ENCODE data around the gene FNDC11.
"Not testable (repeated sequence)": the region's sequence is repeated elsewhere in the genome, so short reads cannot be mapped to it uniquely, and the experiment has no call there.

Gene FNDC11

DNA sequence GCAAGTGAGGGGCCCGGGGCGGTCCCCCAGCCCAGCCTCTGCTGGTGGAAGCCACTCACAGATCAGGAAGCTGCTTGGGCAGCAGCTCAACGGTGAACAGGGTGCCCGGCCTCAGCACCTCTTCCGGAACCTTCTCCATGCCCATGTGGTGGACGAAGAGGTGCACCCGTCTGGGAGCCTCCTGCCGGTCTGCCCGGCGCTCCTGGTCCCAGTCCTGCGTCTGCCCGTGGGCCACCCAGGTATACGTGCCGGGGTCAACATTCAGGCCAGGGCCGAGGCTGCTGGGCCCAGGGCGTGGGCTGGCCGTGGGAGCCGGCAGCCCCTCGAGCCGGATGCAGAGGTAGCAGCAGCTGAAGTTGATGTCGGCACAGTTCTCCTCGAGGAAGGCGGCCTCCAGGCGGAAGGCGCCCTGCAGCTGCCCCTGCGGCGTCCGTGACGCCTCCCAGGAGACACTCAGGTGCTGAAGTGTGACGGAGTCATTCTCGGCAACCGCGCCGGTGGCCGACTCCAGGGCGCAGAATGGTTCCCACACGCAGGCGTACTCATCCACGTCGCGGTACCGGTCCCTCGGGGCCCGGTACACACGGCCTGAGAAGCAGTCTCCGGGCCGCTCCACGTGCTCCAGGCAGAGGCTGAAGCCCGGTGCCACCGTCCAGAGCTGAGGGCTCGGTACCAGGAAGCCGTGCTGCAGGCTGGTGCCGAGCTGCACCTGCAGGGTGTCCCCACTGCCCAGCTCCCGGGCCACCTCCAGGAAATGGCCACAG is 8.7 kb downstream of the FNDC11 start:
- Histone ChIP-seq H3K27ac (no peak overlapping the region), H3K4me3 (no peak overlapping the region)

DNA sequence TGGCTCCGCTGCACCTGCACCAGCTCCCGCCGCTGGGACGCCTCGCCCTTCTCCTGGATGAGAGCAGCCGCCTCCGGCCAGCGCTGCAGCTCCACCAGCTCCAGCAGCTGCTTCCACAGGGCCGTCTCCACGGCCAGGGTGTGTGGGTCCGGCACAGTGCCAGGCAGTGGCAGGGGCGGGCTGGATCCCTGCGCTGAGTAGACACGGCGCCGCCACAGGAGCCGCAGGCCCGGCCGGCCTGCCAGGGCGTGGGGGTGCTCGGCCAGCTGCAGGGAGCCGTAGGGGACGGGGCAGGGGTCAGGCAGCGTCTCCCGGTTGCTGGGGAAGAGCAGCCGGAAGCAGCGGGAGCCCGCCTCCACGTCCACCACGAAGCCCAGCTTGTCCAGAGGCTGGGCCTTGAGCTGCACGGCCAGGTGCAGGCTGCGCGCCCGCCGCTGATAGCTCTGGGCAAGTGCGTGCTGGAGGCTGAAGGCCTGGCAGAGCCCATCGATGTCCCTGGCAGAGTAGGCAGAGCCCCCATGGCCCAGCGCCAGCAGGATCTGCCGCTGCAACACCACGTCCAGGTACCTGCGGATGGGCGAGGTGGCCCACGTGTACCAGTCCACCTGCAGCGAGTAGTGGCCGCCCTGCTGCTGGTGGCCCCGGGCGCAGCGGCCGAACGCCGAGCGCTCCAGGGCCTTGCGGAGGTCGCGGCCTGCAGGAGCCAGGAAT is 9.4 kb downstream of the FNDC11 start:
- Histone ChIP-seq H3K4me3 (no peak overlapping the region), H3K27ac (no peak overlapping the region)

DNA sequence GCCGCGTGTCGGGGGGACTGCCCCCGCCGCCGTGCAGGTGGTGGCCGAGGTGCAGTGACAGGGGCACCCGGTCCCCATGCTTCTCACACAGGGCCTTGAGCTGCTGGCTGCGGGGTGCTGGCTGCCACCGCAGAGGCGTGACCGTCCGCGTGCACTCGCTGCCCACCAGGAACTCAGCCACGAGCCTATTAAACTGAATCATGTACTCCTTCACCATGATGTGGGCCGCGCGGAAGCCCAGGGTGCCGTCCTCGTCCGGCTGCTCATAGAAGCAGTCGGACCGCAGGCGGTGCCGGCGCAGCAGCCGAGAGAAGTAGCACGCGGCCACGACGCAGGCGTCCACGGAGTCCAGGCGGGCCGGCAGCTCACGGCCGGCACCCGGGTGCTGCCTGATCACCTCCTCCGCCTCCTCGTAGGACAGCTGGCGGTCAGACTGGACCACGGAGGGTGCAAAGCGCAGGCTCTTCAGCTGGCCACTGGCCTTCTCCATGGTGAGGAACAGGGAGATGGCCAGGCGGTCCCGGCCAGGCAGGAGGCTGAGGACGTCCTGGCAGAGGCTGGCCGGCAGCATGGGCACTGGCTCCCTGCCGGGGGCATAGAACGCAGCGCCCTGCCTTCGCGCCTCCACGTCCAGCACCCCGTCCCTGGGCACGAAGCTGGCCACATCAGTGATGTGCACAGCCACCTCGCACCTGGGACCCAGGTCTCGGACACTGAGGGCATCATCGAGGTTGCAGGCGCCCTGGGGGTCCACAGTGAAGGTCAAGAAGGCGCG is 10.3 kb downstream of the FNDC11 start:
- H3K27ac ChIP-seq: no peak overlapping the region
- no peak overlapping the region for H3K4me3 ChIP-seq

DNA sequence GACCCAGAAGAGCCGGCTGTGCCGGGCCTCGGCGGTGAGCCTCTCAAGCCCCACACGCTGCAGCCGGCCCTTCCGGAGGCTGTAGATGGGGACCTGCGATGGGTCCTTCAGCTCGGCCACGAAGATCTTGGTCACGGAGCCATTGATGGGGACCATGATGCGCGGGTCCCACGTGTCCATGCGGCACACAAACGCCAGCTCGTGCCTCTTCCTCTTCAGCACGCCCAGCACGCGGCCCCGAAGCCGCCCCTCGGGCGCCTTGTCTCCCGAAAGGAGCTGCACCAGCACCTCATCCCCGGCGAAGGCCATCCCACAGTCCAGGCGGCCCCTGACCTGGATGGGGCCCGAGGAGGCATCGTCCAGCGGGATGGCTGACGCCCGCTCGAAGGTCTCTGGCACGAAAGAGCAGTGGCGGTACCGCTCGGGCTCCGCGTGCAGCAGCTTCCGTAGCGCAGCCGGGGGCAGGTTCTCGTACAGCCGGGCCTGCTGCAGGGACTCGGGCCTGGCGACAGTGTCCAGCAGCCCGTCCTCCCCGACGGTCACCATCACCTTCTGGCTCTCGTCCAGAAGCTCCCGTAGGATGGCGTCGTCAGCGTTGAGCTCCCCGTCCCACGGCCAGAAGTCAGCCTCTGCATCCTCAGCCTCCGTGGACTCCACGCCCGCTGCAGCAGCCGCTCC is 11.2 kb downstream of the FNDC11 start:
- H3K4me3 ChIP-seq: no peak overlapping the region

DNA sequence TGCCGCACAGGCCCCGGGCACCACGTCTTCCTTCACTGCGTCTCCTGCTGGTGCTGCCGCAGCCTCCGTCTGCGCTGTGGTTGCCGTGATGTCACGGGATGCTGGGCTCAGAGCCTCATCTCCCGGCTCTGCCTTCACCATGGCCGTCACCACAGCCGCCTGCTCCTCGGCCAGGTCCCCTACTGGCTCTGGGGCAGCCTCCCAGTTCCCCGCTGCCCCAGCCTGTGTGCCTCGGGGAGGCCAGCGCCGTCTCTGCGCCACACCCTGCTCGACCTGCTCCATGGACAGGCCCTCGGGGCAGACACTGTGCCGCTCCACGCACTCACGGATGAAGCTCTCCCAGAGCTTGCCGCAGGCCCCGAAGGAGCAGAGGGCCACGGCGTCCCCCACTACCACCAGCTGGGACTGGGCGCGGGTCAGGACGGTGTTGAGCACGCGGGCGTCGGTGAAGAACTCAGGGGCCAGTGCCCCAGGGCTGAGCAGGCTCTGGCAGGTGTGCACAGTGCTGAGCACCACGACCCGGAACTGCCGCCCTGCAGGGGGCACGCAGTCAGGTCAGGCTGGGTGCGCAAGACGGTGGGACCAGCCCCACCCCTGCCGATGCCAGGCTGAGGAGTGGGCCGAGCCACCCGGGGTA is 11.9 kb downstream of the FNDC11 start:
- no peak overlapping the region for H3K4me3 ChIP-seq
- H3K27ac ChIP-seq: no peak overlapping the region

More for the DNA sequence above, 11.2 kb downstream of the FNDC11 start:
- H3K27ac ChIP-seq: no peak overlapping the region

DNA sequence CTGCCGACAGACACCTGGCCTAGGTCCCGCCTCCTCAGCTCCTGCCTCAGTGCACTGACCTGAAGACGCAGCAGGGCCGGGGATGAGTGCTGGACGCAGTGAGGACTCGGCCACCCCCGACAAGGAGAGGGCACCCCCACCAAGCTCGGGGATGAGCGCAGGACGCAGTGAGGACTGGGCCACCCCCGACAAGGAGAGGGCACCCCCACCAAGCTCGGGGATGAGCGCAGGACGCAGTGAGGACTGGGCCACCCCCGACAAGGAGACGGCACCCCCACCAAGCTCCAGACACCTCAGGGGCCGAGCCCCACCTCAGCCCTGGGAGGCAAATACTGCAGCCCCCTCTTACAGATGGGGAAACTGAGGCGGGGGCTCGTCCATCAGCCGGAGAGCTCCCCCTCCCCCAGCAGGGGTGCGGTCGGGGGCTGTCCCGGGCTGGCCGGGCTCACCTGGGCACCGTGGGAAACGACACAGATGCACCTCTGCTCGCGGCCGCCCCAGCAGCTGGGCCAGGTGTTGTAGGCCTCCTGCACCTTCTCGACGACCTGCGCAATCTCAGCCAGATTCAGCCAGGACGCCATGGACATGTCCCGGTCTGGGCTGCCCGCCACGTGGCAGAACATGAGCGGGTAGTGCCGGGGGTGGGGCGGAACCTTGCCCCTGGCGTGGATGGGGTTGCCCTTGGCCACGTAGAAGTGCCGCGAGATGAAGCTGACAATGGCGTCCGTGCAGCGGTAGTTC is 12.6 kb downstream of the FNDC11 start:
- H3K27ac ChIP-seq: peak overlapping the region in 3 of 21 experiments; percentile 27 to 74 (median 46)
- H3K4me3 ChIP-seq: peak overlapping the region in 1 of 7 experiments; percentile 22

DNA sequence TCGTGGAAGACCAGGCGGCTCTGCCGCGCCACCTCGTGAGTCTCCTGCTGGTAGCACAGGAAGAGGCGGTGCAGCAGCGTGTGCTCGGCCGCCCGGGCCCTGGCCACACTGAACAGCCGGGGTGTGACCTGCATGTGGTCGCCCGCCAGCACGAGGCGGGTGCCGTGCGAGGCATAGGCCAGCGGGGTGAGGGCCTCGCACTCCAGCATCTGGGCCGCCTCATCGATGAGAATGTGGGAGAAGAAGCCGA is 13.1 kb downstream of the FNDC11 start:
- peak overlapping the region in 3 of 21 experiments; percentile 27 to 74 (median 46) for H3K27ac ChIP-seq

DNA sequence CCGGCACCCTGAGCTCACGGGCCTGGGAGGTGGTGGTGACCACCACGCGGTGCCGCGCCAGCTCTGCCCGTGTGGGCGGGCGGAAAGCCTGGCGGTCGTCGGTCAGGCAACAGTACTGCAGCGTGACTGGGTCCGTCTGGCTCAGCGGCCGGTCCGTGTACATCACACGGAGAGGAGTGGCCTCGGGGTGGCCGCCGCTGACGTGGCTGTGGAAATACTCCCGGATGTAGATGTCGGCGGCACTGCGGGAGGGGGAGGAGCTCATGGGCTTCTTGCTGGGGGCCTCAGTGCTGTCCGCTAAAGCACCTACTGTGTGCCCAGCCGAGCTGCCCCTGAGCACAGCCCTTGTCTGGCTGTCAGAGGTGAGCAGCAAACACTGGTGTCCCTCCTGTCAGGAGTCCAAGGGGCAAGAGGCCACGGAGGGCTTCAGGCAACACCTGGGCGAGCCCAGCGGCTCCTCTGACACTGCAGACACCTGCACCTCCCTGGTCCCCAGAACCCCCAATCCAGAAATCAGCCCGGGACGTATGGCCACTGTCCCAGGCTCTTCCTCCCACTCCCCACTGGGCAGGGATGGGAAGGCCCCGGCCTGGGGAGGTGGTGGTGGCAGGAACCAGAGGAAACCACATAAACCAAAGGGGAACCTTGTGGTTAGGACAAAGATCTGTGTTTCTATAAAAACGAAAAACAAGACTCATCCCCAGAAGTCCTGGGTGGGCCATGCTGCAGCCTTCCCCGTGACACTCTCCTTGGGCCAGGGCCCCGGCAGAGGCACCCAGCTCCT is 13.6 kb downstream of the FNDC11 start:
- Histone ChIP-seq H3K27ac (peak overlapping the region in 10 of 21 experiments; percentile 7 to 76 (median 46)), H3K4me3 (peak overlapping the region in 3 of 7 experiments; percentile 6 to 22 (median 11))

More for the DNA sequence above, 13.1 kb downstream of the FNDC11 start:
- peak overlapping the region in 1 of 7 experiments; percentile 22 for H3K4me3 ChIP-seq

DNA sequence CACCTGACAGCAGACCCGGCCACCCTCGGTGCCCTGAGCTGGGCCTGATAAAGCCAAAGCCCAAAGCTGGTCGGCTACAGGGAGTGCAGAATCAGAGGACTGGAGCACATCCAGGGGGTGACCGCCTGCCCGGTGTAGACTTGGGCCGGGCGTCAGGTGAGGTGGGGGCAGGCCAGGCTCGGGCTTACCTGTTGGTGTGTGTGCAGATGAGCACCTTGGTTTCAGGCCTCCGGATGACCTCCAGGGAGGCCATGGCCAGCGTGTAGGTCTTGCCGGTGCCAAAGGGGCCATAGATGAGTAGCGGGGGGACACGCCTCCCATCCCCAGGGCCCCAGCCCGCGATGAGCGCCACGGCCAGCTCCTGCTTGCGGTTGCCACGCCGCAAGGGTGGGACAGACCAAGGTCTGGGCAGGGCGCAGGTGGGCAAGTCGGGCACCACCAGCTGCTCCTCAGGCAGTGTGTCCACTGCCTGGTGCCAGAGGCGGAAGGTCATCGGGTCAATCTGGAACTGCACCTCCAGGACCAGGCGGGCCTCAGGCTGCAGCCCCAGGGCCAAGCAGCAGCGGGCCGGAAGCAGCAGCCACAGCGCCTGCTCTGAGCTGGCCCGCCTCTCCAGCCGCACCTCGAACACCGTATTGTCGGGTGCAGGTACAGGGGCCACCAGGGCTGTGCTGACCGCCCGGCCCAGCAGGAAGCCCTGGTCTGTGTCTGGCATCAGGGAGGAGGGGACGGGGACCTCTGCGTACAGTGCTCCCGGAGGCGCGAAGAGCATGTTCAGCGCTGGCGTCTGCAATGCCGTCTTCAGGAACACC is 14.4 kb downstream of the FNDC11 start:
- H3K27ac ChIP-seq: peak overlapping the region in 9 of 21 experiments; percentile 7 to 76 (median 29)
- H3K4me3 ChIP-seq: peak overlapping the region in 5 of 7 experiments; percentile 4 to 22 (median 6)

DNA sequence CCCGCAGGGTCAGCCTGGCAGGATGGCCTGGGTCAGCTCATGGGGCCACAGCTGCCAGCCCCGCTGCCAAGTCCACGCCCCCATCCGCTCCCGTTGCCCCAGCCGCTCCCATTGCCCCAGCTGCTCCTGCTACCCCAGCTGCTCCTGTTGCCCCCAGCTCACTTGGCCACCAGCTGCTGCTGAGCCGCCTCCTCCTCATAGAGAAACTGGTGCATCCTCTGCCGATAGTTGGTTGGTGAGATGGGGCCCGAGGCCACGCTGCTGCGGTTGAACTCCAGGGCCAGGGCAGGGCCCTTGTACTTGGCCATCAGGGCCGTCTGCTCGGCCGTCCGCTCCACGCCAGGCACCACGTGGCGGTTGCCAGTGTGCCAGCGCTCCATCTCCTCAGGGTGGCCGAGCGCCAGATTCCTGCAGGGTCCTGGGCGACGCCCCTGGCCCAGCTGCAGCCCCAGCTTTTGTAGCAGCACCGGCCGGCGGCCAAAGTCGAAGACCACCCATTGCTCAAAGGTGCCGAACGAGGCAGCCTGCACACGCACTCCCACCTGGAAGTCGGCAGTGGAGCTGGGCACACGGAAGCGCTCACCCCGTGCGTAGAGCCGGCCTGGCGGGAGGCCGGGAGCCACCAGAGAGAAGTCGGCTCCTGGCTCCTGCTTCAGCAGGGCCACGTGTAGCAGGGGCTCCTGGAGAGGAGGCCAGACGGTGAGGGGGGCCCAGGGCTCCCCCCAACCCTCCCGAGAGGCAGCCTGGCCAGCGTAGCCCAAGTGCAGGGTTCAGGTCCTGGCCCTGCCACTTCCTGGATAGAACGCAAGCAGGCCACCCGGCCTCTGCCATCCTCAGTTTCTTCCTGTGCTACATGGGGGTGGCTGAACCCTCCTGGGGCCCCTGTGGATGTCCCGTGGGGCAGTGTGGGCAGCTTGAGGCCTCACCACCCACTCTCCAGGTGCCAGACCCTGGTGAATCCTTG is 15.3 kb downstream of the FNDC11 start:
- Histone ChIP-seq H3K4me3 (peak overlapping the region in 3 of 7 experiments; percentile 4 to 22 (median 4)), H3K27ac (peak overlapping the region in 2 of 21 experiments; percentile 45 to 74)

DNA sequence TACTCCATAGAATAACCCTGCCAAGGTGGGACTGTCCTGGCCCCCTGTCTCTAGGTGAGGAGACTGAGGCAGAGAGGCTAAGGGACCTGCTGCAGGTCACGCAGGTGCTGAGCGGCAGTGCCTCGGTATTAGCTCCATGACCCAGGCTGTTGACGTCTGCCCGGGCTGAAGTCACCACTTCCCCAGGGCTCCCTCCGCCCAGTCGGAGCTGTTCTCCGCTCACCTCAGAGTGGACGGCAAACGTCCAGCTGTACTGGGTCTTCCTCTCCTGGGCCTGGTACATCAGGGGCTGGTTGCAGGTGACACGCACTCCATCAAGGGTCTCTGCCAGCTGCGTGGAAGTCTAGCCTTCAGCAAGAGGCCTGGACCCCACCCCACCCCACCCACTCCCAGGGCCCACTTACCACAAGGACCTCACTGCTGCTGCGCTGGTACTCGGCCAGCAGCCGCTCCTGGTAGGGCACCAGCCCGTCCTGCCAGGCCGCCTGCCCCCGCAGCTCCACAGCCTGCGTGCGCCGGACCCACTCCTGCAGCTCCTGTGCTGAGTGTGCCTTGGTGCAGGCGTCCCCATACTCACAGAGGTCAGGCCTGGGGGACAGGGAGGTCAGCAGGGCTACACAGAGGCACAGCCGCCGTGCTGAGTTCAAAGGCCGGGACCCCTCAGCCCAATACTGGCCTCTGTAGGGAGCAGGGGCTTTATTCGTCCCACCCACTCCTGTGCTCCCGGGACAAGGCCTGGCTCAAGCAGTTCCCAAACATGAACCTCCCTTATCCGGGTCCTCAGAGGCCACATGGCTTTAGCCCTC is 16.5 kb downstream of the FNDC11 start:
- no peak overlapping the region for H3K27ac ChIP-seq

DNA sequence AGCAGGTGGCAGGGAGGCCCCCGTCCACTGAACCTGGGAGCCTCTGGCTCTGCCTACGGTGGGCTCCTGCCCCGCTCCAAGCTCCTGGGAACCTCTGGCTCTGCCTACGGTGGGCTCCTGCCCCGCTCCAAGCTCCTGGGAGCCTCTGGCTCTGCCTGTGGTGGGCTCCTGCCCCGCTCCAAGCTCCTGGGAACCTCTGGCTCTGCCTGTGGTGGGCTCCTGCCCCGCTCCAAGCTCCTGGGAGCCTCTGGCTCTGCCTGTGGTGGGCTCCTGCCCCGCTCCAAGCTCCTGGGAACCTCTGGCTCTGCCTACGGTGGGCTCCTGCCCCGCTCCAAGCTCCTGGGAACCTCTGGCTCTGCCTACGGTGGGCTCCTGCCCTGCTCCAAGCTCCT is 17.1 kb downstream of the FNDC11 start:
- not testable (repeated sequence) for H3K27ac ChIP-seq, H3K4me3 ChIP-seq

More for the DNA sequence above, 16.5 kb downstream of the FNDC11 start:
- H3K4me3 ChIP-seq: no peak overlapping the region

DNA sequence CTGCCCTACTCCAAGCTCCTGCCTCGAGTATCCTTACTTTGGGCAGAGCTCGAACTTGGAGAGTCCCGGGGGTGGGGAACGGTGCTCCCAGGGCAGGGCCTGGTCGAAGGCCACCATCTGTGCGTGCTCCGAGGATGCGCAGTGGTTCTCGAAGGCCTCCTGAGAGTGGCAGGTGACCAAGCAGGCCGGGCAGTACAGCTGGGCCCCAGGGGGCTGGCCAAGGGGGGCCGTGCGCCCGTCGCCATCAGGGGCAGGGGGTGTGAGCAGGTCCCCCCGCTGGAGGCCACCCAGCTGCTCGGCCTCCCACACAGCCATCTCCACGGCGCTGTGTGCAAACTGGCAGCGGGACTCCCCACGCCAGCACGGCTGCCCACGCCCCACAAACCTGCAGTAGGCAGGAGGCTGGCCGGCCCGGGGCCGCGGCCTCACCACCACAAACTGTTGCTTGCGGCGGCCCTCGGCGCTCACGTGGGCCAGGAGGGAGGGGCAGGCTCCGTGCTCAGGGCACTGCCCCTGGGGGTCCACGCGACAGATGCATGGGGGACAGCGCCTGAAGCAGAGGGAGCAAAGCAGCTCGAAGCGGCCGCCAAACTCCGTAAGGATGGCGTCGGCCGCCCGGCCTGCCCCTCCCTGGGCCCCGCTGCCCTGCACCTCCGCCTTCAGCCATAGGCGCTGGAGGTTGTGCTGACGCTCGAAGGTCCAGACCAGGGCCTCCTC is 18.3 kb downstream of the FNDC11 start:
- H3K27ac ChIP-seq: peak overlapping the region in 5 of 21 experiments; percentile 91 to 97 (median 95)

More for the DNA sequence above, 18.3 kb downstream of the FNDC11 start:
- H3K4me3 ChIP-seq: no peak overlapping the region
